Sigmoid colon (tissue), 7 donors: ENCODE data around the gene CD226. TPM values are rescaled to one million over a fixed set of nuclear protein-coding genes. Genes with fewer than 3 reads are reported as not detected.
"Not testable (repeated sequence)": the region's sequence is repeated elsewhere in the genome, so short reads cannot be mapped to it uniquely, and the experiment has no call there.

Experiments used
- DNase-seq: peaks from one replicate; pipeline ENCODE4 v3.0.0-alpha.2; 2019
- H3K27ac ChIP-seq, 4 donors: fragments of 200-600 bp; sonication (generic); one replicate each; pipeline ENCODE4 v1.5.1; 2016 to 2019; ENCODE audit warnings: mild to moderate bottlenecking in 1 of 4
- H3K27me3 ChIP-seq, 3 donors: fragments of 200-600 bp; sonication (generic); one replicate each; pipeline ENCODE4 v1.5.1; 2019; ENCODE audit warnings: mild to moderate bottlenecking in 1 of 3
- H3K36me3 ChIP-seq, 4 donors: fragments of 200-600 bp; sonication (generic); one replicate each; pipeline ENCODE4 v1.5.1; 2016 to 2019
- H3K4me1 ChIP-seq, 4 donors: fragments of 200-600 bp; sonication (generic); one replicate each; pipeline ENCODE4 v1.5.1; 2017 to 2019
- H3K4me3 ChIP-seq, 4 donors: fragments of 200-600 bp; sonication (generic); one replicate each; pipeline ENCODE4 v1.5.1; 2017 to 2019; ENCODE audit warnings: mild to moderate bottlenecking in 2 of 4, moderate library complexity in 1 of 4
- H3K9me3 ChIP-seq, 4 donors: fragments of 200-600 bp in 3 of 4; sonication (generic) in 3 of 4; one replicate each; pipeline versions ENCODE4 v1.5.1 to v1.6.1; 2013 to 2019
- CTCF ChIP-seq, 4 experiments: fragments of 450-650 bp in 3 of 4; fragments of 200-600 bp in 1 of 4; IDR thresholded peaks; one replicate each; pipeline ENCODE4 v1.5.1; 2016 to 2019; ENCODE audit warnings: antibody characterized with exemption in 4 of 4, mild to moderate bottlenecking in 3 of 4, moderate library complexity in 2 of 4
- EP300 ChIP-seq, 4 donors: sonication (generic); formaldehyde crosslinking; IDR thresholded peaks; one replicate each; pipeline ENCODE4 v1.6.1; 2017; ENCODE audit warnings: antibody characterized with exemption in 4 of 4
- POLR2A ChIP-seq, 2 donors: fragments of 450-650 bp; IDR thresholded peaks; one replicate each; pipeline ENCODE4 v1.6.1; 2016; ENCODE audit warnings: antibody characterized with exemption in 2 of 2, mild to moderate bottlenecking in 2 of 2, moderate library complexity in 2 of 2
- POLR2AphosphoS5 ChIP-seq, 4 donors: sonication (generic); formaldehyde crosslinking; IDR thresholded peaks; one replicate each; pipeline ENCODE4 v1.6.1; 2017; ENCODE audit warnings: antibody characterized with exemption in 4 of 4
- WGBS, 2 donors: extraction: QIAGEN DNeasy Blood & Tissue Kit; methylation state at CpG; one replicate each; pipeline ENCODE4 v1.1.7; 2013; 5-methylcytosine and 5-hydroxymethylcytosine counted together
- intact Hi-C: fragments of 100-400 bp; cut with DNase I; formaldehyde crosslinking; loops from one replicate; pipeline ENCODE4 v1.15.1; 2023
- polyA plus RNA-seq, 3 donors: library from polyadenylated mRNA; stranded (reverse); fragments of 200-250 nt; gene quantifications; one replicate each; pipeline ENCODE4 v1.2.3, GENCODE V29; 2013
- total RNA-seq, 4 donors: library from RNA; depleted of rRNA; stranded (reverse); fragments of >200 nt; gene quantifications; one replicate each; pipeline ENCODE4 v1.1.0, GENCODE V29; 2016
- donor health status: healthy with polysubstance abuse.
- donor health status: Bipolar disorder and iron deficiency.
- donor health status: healthy.

The CD226 gene
- total and polyA plus RNA-seq, 7 donors, result under 0.01 to 2.4 (median 0.55) TPM

- no peak overlapping the region for H3K4me3 ChIP-seq
- no peaks in the 10 kb centered on the region for H3K9me3 ChIP-seq
- no peaks in the 10 kb centered on the region for H3K27me3 ChIP-seq
- intact Hi-C loops, result no loop called here
- DNase-seq, result no peak
- no peaks in the 10 kb centered on the region for H3K4me1 ChIP-seq
- no peaks in the 10 kb centered on the region for H3K36me3 ChIP-seq
- H3K27ac ChIP-seq, result no peak overlapping the region
- WGBS, 2 donors, result 90 to 93% methylated on average over 5 of the region's 5 CpGs
- TF ChIP-seq POLR2A (IDR thresholded peaks at IDR 0.05) (no peak), EP300 (IDR thresholded peaks at IDR 0.05) (no peak), POLR2AphosphoS5 (IDR thresholded peaks at IDR 0.05) (no peak)
Observed at GRCh38 chr18:69946608-69947155, 991 bp downstream of the CD226 start.

GRCh38 chr18:69945220-69946114 is 2.2 kb downstream of the CD226 start:
- no peak for DNase-seq
- no peak for TF ChIP-seq POLR2AphosphoS5 (IDR thresholded peaks at IDR 0.05)
- TF ChIP-seq POLR2A (IDR thresholded peaks at IDR 0.05), result no peak
- TF ChIP-seq CTCF (IDR thresholded peaks at IDR 0.05), result no peak
- TF ChIP-seq EP300 (IDR thresholded peaks at IDR 0.05), result no peak
- no peaks in the 10 kb centered on the region for H3K27me3 ChIP-seq
- no peaks in the 10 kb centered on the region for H3K4me1 ChIP-seq
- 85 to 90% methylated on average over 11 of the region's 11 CpGs for WGBS, 2 donors
- H3K4me3 ChIP-seq, result no peak overlapping the region
- no peaks in the 10 kb centered on the region for H3K9me3 ChIP-seq
- no peak overlapping the region for H3K27ac ChIP-seq
- H3K36me3 ChIP-seq, result no peaks in the 10 kb centered on the region
- intact Hi-C loops, result no loop called here

GRCh38 chr18:69944436-69944835 is 3.2 kb downstream of the CD226 start:
- H3K27ac ChIP-seq, result no peak overlapping the region
- no peaks in the 10 kb centered on the region for H3K36me3 ChIP-seq
- H3K9me3 ChIP-seq, result no peaks in the 10 kb centered on the region
- WGBS, 2 donors, result 87 to 89% methylated on average over 2 of the region's 2 CpGs
- DNase-seq, result no peak
- H3K27me3 ChIP-seq, result no peaks in the 10 kb centered on the region
- no peak for TF ChIP-seq CTCF (IDR thresholded peaks at IDR 0.05)
- TF ChIP-seq POLR2A (IDR thresholded peaks at IDR 0.05), result no peak
- no peak for TF ChIP-seq POLR2AphosphoS5 (IDR thresholded peaks at IDR 0.05)
- no peak for TF ChIP-seq EP300 (IDR thresholded peaks at IDR 0.05)
- intact Hi-C loops, result no loop called here
- H3K4me1 ChIP-seq, result no peaks in the 10 kb centered on the region
- no peak overlapping the region for H3K4me3 ChIP-seq

GRCh38 chr18:69943021-69943420 is 4.7 kb downstream of the CD226 start:
- WGBS, 2 donors, result 86 to 96% methylated on average over 3 of the region's 3 CpGs
- Histone ChIP-seq H3K4me3 (no peak overlapping the region), H3K9me3 (no peaks in the 10 kb centered on the region), H3K27me3 (no peaks in the 10 kb centered on the region), H3K36me3 (no peaks in the 10 kb centered on the region), H3K27ac (no peak overlapping the region), H3K4me1 (no peaks in the 10 kb centered on the region)
- no peak for DNase-seq
- intact Hi-C loops, result no loop called here
- TF ChIP-seq CTCF (IDR thresholded peaks at IDR 0.05) (no peak), POLR2AphosphoS5 (IDR thresholded peaks at IDR 0.05) (no peak), POLR2A (IDR thresholded peaks at IDR 0.05) (no peak), EP300 (IDR thresholded peaks at IDR 0.05) (no peak)

- TF ChIP-seq POLR2AphosphoS5 (IDR thresholded peaks at IDR 0.05) (no peak), EP300 (IDR thresholded peaks at IDR 0.05) (no peak)
- Histone ChIP-seq H3K9me3 (no peaks in the 10 kb centered on the region), H3K36me3 (no peaks in the 10 kb centered on the region), H3K27me3 (no peaks in the 10 kb centered on the region), H3K27ac (no peak overlapping the region), H3K4me3 (no peak overlapping the region), H3K4me1 (peaks cover 0 to 5% (median 0%) of the 10 kb centered on the region in 4 donors)
- no peak for DNase-seq
- intact Hi-C loops, result no loop called here
- WGBS, 2 donors, result 95% methylated on average over 1 of the region's 1 CpG
Observed at GRCh38 chr18:69941183-69941582, 6.5 kb downstream of the CD226 start.

- H3K9me3 ChIP-seq, H3K4me3 ChIP-seq, H3K27ac ChIP-seq, H3K4me1 ChIP-seq, intact Hi-C loops, H3K36me3 ChIP-seq, DNase-seq, H3K27me3 ChIP-seq: not testable (repeated sequence)
- 80 to 89% methylated on average over 4 of the region's 4 CpGs for WGBS, 2 donors
Observed at GRCh38 chr18:69939812-69940211, 7.9 kb downstream of the CD226 start.
